Muscle layer of colon (tissue), 2 donors: ENCODE data around the gene PAFAH1B2.

Experiments
- H3K27ac ChIP-seq: one replicate; pipeline ENCODE4 v1.7.0; 2013; ENCODE audit warnings: low read depth, mild to moderate bottlenecking, low read length, moderate library complexity
- H3K27me3 ChIP-seq, 2 donors: one replicate each; pipeline ENCODE4 v1.7.0; 2013; ENCODE audit warnings: low read length in 2 of 2, mild to moderate bottlenecking in 2 of 2; ENCODE audit not compliant: insufficient read depth in 2 of 2, control insufficient read depth in 1 of 2
- H3K36me3 ChIP-seq: one replicate; pipeline ENCODE4 v1.7.0; 2013; ENCODE audit warnings: mild to moderate bottlenecking, low read length; ENCODE audit not compliant: insufficient read depth
- H3K4me1 ChIP-seq: one replicate; pipeline ENCODE4 v1.7.0; 2013; ENCODE audit warnings: mild to moderate bottlenecking, low read length; ENCODE audit not compliant: insufficient read depth
- H3K4me3 ChIP-seq, 2 donors: one replicate each; pipeline ENCODE4 v1.7.0; 2013; ENCODE audit warnings: low read length in 2 of 2, low read depth in 1 of 2, mild to moderate bottlenecking in 1 of 2, moderate library complexity in 1 of 2
- H3K9ac ChIP-seq: one replicate; pipeline ENCODE4 v1.7.0; 2013; ENCODE audit warnings: low read length
- H3K9me3 ChIP-seq: one replicate; pipeline ENCODE4 v1.7.0; 2013; ENCODE audit warnings: mild to moderate bottlenecking, low read length
- donor health status: abdominal sarcoma.
- donor health status: Adenocarcinoma of cecum.

The PAFAH1B2 gene

GRCh38 chr11:117185736-117186430 lies 41.8 kb downstream of the PAFAH1B2 start:
- Histone ChIP-seq H3K27ac (no peak overlapping the region), H3K9ac (no peak overlapping the region), H3K9me3 (no peaks in the 10 kb centered on the region), H3K4me1 (peaks cover 9% of the 10 kb centered on the region), H3K36me3 (peaks cover 71% of the 10 kb centered on the region), H3K27me3 (no peaks in the 10 kb centered on the region), H3K4me3 (no peak overlapping the region)

- no peak overlapping the region for H3K4me3 ChIP-seq
- peaks cover 72% of the 10 kb centered on the region for H3K36me3 ChIP-seq
- no peak overlapping the region for H3K27ac ChIP-seq
- peaks cover 5% of the 10 kb centered on the region for H3K4me1 ChIP-seq
- no peak overlapping the region for H3K9ac ChIP-seq
- H3K9me3 ChIP-seq: no peaks in the 10 kb centered on the region
- H3K27me3 ChIP-seq: no peaks in the 10 kb centered on the region
Measured at GRCh38 chr11:117186431-117186761, 42.3 kb downstream of the PAFAH1B2 start.

- Histone ChIP-seq H3K9me3 (no peaks in the 10 kb centered on the region), H3K4me1 (no peaks in the 10 kb centered on the region), H3K27me3 (no peaks in the 10 kb centered on the region), H3K27ac (no peak overlapping the region), H3K36me3 (peaks cover 73% of the 10 kb centered on the region), H3K4me3 (no peak overlapping the region), H3K9ac (no peak overlapping the region)
Measured at GRCh38 chr11:117187007-117187406, 42.9 kb downstream of the PAFAH1B2 start.

GRCh38 chr11:117187428-117187798 lies 43.3 kb downstream of the PAFAH1B2 start:
- Histone ChIP-seq H3K4me1 (no peaks in the 10 kb centered on the region), H3K9me3 (no peaks in the 10 kb centered on the region), H3K27ac (no peak overlapping the region), H3K9ac (no peak overlapping the region), H3K27me3 (no peaks in the 10 kb centered on the region), H3K36me3 (peaks cover 73% of the 10 kb centered on the region), H3K4me3 (no peak overlapping the region)

- H3K9me3 ChIP-seq: no peaks in the 10 kb centered on the region
- no peak overlapping the region for H3K4me3 ChIP-seq
- no peak overlapping the region for H3K9ac ChIP-seq
- peaks cover 74% of the 10 kb centered on the region for H3K36me3 ChIP-seq
- H3K27me3 ChIP-seq: no peaks in the 10 kb centered on the region
- peak overlapping the region; percentile 63 for H3K27ac ChIP-seq
- no peaks in the 10 kb centered on the region for H3K4me1 ChIP-seq
Measured at GRCh38 chr11:117187799-117188481, 43.9 kb downstream of the PAFAH1B2 start.

DNA sequence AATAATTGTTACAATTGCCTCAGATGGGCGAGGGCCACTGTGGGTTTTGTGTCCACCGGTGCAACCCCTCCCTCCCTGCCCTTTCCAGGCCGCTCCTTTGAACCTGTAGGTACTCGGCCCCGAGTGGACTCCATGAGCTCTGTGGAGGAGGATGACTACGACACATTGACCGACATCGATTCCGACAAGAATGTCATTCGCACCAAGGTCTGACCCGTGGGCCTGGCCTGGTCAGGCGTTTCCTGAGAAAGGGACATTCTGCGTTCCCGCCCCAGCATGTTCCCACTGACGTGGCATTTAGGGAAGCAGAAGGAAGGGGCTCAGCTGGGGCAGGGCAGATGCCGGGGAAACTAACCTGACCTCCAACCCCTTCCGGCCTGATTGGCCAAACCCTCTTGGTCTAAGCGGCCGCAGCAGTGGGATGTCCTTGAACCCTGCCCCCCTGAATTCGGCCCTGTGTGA lies 44.6 kb downstream of the PAFAH1B2 start:
- no peak overlapping the region for H3K9ac ChIP-seq
- H3K27me3 ChIP-seq: no peaks in the 10 kb centered on the region
- H3K4me3 ChIP-seq: no peak overlapping the region
- peaks cover 79% of the 10 kb centered on the region for H3K36me3 ChIP-seq
- no peaks in the 10 kb centered on the region for H3K9me3 ChIP-seq
- H3K4me1 ChIP-seq: no peaks in the 10 kb centered on the region
- no peak overlapping the region for H3K27ac ChIP-seq

DNA sequence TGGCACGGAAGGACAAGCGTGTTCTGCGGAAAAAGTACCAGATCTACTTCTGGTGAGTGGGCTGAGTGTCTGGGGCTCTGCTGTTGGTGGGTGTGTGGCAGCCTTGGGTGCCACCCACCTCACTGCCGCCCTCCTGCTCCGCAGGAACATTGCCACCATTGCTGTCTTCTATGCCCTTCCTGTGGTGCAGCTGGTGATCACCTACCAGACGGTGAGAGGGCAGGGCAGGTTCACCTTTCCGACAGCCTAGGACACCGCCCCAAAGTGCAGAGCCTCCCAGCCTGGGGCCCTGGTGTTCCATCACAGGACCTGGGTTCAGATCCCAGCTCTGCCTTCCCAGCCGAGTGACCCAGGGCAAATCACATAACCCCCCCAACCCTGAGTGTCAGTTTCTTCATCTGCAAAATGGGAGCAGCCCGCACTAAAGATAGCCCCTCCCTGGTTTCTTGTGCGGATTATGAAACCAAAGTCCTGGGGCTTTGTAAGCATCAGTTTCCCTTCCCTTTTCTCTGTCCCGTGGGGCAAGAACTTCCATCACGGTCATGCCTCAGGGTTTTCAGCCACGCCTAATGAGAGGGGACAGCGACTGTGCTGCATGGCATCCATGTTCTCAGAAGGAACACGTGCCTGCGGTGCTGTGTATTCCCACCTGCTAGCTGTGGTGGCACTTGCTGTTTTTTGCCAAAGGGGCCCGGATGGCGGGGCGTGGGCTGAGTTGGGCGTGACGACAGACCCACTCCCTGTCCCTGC lies 45.3 kb downstream of the PAFAH1B2 start:
- Histone ChIP-seq H3K9me3 (no peaks in the 10 kb centered on the region), H3K27me3 (no peaks in the 10 kb centered on the region), H3K9ac (no peak overlapping the region), H3K4me3 (no peak overlapping the region), H3K27ac (peak overlapping the region; percentile 4), H3K36me3 (peaks cover 71% of the 10 kb centered on the region), H3K4me1 (no peaks in the 10 kb centered on the region)

- Histone ChIP-seq H3K4me1 (no peaks in the 10 kb centered on the region), H3K9ac (no peak overlapping the region), H3K9me3 (no peaks in the 10 kb centered on the region), H3K27me3 (no peaks in the 10 kb centered on the region), H3K36me3 (peaks cover 69% of the 10 kb centered on the region), H3K4me3 (no peak overlapping the region), H3K27ac (peak overlapping the region; percentile 4)
Measured at GRCh38 chr11:117189941-117190544, 46.0 kb downstream of the PAFAH1B2 start.

GRCh38 chr11:117191680-117192400 lies 47.8 kb downstream of the PAFAH1B2 start:
- H3K9me3 ChIP-seq: no peaks in the 10 kb centered on the region
- H3K27me3 ChIP-seq: no peaks in the 10 kb centered on the region
- no peak overlapping the region for H3K9ac ChIP-seq
- peaks cover 69% of the 10 kb centered on the region for H3K36me3 ChIP-seq
- no peak overlapping the region for H3K4me3 ChIP-seq
- no peaks in the 10 kb centered on the region for H3K4me1 ChIP-seq
- H3K27ac ChIP-seq: no peak overlapping the region

DNA sequence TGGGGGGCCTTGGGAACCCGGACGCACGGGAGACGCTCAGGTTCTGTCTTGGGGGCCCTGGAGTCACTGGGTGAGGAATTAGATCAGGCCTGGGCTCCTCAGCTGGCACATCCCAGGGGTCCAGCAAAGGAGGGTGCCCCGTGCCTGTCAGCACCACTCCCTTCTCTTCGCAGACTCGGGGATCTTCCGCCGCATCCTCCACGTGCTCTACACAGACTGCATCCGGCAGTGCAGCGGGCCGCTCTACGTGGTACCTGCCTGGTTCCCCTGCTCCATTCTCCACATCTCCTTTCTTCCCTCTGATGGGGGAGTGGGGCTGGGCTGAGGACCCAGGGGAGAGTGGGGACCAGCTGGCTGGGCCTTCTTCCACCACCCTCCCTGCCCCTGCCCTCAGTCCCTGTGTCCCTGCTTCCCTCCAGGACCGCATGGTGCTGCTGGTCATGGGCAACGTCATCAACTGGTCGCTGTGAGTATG lies 48.4 kb downstream of the PAFAH1B2 start:
- Histone ChIP-seq H3K9me3 (no peaks in the 10 kb centered on the region), H3K4me1 (peaks cover 5% of the 10 kb centered on the region), H3K27ac (no peak overlapping the region), H3K36me3 (peaks cover 63% of the 10 kb centered on the region), H3K9ac (no peak overlapping the region), H3K27me3 (no peaks in the 10 kb centered on the region), H3K4me3 (no peak overlapping the region)
